GM19193 (cell line): ENCODE results near the gene P4HB.

Source experiments
- POLR2A ChIP-seq: IDR thresholded peaks from 4 replicates; pipeline ENCODE4 v1.6.1; 2011; ENCODE audit not compliant: insufficient read depth, insufficient read length; ENCODE audit errors: extremely low read depth

Gene P4HB

GRCh38 chr17:81807839-81808238, 52.5 kb downstream of the P4HB start:
- no peak for TF ChIP-seq POLR2A

- no peak for TF ChIP-seq POLR2A
These were observed 53.1 kb downstream of the P4HB start for GRCh38 chr17:81807210-81807719.

- TF ChIP-seq POLR2A = no peak
These were observed 53.7 kb downstream of the P4HB start for GRCh38 chr17:81806461-81807209.

GRCh38 chr17:81805707-81806460, 54.5 kb downstream of the P4HB start:
- TF ChIP-seq POLR2A = no peak

GRCh38 chr17:81804559-81805399, 55.6 kb downstream of the P4HB start:
- no peak for TF ChIP-seq POLR2A

- no peak for TF ChIP-seq POLR2A
These were observed 56.4 kb downstream of the P4HB start, which contains the start of gene GCGR for GRCh38 chr17:81803728-81804558. Gene GCGR, plus strand, starts transcription at chr17:81804150. Its CDS starts 4,869 bp downstream, at chr17:81809019.

- TF ChIP-seq POLR2A = no peak
These were observed 57.3 kb downstream of the P4HB start for GRCh38 chr17:81802856-81803643.

GRCh38 chr17:81802048-81802758, 58.1 kb downstream of the P4HB start:
- TF ChIP-seq POLR2A = no peak

- TF ChIP-seq POLR2A = no peak
These were observed 59.0 kb downstream of the P4HB start for GRCh38 chr17:81801327-81801726.

GRCh38 chr17:81794509-81794908, 65.8 kb downstream of the P4HB start:
- no peak for TF ChIP-seq POLR2A

- no peak for TF ChIP-seq POLR2A
These were observed 66.3 kb downstream of the P4HB start for GRCh38 chr17:81794074-81794476.
